B cell (primary cell): ENCODE results near the gene MATN1.

Experiments
- CTCF ChIP-seq: fragments of 200-600 bp; IDR thresholded peaks from one replicate; pipeline ENCODE4 v1.8.0; 2022; ENCODE audit warnings: antibody characterized with exemption, mild to moderate bottlenecking
- EZH2 ChIP-seq: IDR thresholded peaks from 2 replicates; pipeline ENCODE4 v1.6.1; 2012; ENCODE audit warnings: borderline replicate concordance, low read depth, mild to moderate bottlenecking, moderate library complexity, low read length; ENCODE audit not compliant: insufficient read depth, poor library complexity, severe bottlenecking

GRCh38 chr1:30751830-30752650, 28.7 kb upstream of the MATN1 start:
- TF ChIP-seq CTCF (no peak), EZH2 (no peak)
